HG03565 (cell line): ENCODE data around the gene CNPY1.

Source experiments
- ATAC-seq: cut with Tn5 transposase; IDR thresholded peaks from one replicate; pipeline ENCODE4 v1.9.1; 2021; ENCODE audit warnings: mild to moderate bottlenecking, moderate library complexity; ENCODE audit not compliant: unreplicated experiment

The CNPY1 gene

DNA sequence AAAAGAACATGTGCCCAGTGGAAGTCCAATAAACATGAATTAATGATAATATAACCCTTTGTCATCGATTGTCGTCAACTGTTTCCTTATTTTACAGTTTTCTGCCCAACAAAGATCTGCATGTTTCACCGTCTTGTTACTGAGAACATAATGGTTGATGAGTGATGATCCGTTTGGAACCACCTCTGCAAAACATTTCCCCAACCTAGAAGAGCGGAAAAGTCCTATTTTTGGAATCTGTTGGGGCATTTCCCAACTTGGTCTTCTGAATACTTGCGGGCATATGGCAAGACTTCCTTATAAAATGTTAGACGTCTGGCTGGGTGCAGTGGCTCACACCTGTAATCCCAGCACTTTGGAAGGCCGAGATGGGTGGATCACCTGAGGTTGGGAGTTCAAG is 32.1 kb downstream of the CNPY1 start:
- ATAC-seq: no peak

DNA sequence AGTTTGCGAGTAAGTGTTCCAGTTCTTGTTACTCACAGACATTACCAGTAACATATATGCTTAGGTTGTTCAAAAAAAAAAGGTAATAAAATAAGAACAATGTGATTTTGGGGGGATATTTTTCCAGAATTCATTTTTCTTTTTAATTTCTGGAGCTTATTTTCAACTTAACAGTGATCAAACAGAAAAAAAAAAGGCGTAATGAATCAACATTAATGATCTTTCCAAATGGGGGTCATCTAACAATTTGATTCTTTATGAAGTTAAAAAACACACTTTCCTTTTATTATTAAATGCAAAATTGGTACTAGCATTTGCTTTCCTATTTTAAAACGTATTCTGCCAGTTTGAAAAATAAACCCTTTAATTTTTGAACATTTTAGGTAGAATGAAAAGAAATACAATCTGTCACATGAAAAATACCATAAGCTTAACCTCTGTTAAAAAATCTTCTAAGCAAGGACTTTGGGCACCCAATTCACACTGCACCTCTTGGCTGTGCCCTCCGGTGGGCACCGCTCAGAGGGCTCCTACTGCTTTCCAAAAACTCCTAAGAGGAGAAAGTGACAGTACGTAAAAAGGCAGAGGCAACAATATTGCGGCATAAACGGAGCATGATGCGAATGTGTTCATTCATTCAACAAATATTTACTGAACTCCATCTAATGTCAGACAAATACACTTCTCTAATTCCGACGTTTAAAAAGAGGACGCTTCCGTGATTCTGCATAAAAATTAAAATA is 32.6 kb downstream of the CNPY1 start:
- no peak for ATAC-seq

DNA sequence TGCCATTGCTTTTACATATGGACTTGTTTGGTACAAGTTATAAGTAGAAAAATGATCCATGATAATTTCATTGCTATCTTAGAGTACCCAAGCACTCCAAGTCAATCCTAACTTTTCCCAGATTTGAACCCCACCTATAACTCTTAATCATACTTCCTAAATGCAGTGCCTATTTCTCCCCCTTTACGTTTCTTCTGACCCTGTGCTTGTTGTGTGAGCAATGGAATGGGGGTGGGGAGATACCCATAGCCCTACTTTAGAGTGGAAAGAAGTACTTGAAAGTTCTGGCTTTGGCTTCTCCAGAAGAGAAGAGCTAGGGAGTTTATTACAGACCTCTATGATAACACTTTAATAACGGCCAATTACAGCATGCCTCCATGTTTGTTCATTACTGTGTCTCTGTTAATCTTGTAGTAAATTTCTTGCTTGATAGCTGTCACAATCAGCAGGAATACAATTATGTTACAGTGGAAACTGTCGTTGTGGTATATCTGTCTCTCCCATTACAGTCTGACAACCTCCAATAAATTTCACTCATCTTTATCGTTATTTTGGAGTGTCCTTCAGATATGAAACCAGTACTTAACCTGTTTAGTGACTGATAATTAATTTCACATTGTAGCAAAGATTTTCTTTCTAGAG is 34.0 kb downstream of the CNPY1 start:
- ATAC-seq: no peak

DNA sequence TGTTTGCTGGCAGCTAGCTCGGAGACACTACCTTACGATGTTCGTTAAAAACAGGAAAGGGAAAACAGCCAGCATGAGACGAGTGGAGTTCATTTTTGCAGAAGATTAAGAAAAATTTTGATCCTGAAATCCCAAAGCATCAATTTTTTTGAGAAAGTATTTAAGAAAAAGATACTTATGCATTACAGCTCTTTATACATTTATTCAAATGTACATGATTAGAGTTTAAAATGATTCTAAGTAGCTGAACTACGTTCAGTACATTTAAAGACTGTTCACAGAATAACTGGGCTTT is 34.7 kb downstream of the CNPY1 start:
- ATAC-seq: no peak

DNA sequence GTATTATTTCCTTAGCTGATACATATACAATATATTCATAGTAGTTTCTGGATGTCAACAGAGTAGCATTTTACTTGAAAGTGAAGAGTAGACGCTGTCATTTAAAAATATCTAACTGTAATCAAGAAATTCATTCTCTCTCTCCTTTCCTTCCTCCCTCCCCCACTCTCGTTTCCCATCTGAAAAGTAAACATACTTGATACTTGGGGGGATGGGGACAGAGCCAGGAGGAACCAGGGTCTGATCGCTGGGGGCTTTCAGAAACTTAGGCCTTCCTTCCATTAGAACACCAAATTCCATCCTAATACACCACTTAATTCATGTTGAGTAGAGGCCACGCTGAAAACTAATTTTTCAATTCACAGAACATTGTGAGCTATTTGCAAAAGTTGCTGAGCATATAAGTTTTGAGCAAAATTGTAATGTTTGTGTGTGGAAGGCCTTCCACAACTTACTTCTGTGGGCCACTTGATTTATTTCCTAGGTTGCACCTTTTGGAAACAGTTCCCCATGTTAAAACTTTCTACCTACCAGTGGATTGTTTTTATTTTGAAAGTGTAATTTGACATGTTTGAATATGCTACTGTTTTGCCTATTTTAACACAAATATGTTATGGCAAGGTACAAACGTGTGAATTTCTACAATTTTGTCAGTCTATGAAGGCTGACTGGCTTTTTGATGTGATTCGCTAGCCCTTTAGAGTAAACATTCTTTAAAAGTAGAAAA is 35.2 kb downstream of the CNPY1 start:
- ATAC-seq: no peak

DNA sequence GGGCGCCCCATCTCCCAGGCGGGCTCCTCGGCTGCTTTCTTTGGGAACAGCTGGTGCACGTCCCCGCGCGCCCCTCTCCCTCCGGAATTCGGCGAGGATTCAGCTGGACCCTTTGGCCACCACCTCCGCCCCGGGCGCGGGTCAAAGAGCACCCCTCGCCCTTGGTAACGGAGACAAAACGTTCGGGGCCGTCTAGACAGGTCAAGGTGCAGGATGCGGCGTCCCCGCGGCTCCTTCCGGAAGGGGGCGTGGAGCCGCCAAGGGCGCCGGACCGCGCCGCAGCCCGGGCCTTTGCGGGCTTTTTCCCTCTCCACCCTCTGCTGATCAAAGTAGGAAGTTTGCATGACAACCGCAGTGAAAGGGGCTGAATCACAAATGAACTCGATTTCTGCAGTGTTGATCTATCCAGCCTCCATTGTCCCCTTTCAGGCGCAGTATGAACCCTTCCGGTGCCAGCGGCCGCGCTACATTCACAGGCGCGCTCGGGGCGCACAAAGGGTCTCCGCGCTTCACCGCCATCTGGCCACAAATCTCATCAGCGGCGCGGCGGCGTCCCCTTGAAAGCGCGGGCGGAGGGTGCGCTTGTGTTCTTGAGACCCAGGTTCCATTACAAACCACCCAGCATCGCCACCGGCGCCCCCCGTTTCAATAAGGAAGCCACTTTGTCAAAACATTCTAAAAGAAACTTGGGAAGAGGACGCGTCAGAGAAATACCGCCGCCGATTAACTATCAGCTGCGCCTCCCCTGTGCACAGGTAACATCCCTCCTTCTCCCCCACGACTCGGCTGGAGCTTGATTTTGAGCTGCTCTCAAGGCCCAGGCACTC is 36.4 kb downstream of the CNPY1 start:
- no peak for ATAC-seq

DNA sequence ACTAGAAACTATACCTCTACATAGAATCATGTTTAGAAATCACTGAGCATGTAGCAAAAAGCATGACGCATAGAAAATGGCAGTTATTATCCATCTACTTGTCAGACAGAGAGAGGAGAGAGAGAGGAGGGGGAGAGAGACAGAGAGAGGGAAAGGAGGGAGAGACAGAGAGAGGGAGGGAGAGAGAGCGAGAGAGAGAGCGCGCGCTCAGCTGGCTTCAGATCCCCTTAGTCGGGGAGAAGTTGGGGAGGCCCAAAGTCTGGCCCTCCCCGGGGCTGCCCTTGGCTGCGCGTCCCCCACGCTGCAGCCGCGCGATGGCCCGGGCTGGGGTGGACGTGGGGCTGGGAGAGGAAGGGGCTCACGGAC is 37.0 kb downstream of the CNPY1 start:
- no peak for ATAC-seq

DNA sequence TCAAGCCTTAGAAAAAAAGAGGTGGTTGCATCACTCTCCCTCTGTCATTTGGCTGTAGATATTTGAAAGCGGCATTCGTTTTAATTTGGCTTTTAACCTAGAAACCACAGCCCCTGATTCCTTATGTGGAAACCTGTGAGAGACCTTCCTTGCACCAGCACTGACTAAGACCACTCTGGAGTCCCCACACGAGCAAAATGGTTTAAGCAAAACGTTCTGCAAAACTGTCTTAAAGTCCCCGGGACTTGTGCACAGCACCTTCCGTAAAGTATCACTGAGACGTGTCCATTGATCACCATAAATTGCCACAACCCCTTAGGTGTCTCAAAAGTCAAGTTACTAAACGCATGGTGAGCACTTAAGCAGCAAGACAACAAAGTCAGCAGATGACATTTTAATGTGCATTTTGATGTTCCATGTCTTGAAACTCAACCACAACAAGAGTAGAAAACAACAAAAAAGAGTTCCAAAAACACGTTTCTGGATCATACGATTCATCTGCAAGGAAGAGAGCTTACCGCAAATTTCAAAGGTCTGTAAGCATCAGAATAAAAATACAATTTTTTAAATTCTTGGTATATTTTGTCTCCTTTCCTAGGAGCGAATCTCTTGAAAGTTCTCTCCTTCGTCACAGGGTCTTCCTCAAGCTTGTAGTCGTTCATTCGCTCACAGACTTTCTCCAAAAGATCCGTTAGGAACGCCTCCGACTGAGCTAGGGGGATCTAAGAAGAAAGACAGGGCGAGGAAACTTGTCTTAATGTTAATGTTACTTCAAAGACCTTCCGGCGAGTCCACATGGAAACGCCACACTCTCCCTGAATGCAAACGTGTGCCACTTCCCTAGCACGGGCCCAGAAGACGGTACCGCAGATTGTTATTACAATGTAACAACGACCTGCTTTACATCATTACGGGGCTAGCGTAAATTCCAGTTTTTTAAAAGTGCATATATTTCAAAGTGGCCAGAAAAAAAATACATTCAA is 37.7 kb downstream of the CNPY1 start:
- no peak for ATAC-seq

DNA sequence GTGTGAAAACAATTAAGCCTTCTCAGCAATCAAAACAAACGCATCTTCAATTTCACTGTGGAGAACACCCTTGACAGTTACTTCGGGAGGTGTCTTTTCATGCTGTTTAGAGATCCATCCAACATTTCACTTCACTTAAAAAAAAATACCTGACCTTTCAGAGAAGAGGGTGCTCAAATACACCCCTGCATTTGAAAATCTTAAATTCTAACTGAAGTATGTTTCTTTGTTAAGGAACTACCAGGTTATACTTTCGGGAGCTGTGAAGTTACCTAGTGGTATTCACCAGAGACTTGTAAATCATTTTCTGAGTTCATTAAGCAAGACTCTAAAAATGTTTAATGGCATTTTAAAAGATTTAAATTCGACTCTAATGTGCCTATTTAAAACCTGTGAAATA is 38.8 kb downstream of the CNPY1 start:
- ATAC-seq: no peak

DNA sequence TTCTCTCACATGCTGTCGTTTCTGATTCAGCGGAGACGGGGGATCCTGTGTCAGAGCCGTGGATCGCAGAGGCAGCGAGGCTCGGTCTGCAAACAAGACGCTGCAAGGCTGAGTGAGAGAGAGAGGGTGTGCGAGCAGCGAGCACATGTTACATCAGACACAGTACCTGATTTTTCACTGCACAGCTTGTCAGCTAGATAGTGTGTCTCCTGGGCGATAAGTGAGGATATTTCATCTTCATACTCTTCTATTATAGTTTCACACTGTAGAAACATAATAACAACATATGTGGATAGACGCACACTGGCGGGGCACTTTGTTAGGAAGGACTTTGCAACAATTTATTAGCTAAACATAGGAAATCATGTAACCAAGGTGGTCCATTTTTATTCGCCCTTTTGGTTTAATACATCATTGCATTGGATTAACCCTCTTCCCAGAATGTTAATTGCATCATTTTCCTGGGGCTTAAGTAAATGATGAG is 39.5 kb downstream of the CNPY1 start:
- no peak for ATAC-seq

DNA sequence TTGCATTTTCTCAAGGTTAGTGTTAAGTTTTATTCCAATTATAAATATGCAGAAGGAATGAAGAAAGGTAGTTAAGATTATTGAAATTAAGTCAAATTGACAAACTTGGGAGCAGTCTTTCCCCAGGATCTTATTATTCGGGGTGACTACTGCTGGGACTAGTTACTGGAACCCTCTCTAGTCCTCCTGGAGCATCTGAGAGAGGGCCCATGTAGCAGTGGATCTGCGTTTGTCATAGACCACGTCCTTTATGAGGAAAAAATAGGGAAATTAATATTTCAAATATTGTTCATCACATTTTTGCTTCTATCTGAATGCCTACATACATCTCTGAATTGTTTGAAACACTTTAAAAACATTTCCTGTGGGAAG is 41.0 kb downstream of the CNPY1 start:
- no peak for ATAC-seq

DNA sequence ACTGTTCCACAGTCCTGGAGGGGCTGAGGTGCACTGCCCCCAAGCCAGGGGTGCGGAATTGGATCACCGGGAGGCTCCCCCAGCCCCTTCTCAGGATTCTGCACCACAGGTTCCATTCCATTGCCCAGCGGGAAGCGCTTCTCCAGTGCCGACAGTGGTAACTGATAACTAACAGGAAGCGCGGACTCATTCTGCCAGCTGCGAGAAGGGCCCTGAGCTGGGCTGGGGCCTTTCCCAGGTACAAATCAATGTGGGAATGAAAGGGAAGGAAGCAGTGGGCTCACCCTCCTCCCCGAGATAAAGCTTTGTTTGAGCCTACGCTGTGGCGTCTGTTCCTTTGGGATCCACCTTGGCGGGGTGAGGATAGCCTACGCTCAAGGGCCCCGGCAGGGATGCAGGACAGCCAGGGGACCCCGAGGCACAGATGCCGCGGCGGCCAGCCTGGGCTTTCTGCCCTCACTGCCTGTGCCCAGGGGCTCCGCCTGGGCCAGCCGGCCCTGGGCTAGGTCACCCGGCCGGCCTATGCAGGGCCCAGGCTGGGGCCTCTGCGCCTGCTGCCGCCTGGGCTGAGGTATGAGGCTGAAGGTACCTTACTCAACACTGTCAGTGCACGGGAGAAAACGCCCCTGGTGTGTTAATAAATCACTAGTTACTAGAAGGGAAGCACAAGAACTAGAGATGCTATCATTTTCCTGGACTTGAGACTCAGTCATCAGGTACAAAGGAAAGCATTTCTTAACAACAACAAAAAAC is 49.0 kb downstream of the CNPY1 start:
- no peak for ATAC-seq

DNA sequence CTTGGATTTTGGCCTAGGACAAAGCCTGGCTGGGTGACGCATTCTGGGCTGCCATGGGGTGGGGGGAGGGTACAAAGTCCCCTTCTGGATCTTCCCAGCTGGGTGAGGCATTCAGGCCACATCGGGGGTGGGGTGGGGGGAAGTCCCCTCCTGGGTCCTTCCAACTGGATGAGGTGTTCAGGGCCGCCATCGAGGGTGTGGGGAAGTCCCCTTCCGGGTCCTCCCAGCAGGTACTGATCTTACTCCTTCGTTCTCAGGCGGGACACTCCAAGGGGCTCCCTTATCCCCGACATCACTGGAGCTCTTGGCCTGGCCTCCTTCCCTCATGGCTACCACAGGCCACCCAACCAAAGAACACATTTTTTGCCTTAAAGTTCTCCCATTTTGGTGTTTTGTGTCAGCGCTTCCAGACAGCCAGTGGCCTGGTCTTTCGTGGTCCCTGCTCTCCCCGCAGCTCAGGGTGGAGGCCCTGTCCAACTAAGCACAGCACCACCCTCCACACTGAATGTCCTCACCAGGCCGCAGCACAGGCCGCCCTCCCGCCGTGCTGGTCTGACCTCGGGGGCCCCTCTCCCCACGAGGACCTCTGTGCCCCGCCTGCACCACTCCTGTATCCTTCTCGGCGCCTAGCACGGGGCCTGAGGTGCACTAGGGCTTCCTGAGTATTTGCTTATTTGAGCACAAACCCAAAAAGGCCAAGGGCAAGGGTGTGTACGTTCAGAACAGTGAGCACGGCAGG is 49.9 kb downstream of the CNPY1 start:
- no peak for ATAC-seq

DNA sequence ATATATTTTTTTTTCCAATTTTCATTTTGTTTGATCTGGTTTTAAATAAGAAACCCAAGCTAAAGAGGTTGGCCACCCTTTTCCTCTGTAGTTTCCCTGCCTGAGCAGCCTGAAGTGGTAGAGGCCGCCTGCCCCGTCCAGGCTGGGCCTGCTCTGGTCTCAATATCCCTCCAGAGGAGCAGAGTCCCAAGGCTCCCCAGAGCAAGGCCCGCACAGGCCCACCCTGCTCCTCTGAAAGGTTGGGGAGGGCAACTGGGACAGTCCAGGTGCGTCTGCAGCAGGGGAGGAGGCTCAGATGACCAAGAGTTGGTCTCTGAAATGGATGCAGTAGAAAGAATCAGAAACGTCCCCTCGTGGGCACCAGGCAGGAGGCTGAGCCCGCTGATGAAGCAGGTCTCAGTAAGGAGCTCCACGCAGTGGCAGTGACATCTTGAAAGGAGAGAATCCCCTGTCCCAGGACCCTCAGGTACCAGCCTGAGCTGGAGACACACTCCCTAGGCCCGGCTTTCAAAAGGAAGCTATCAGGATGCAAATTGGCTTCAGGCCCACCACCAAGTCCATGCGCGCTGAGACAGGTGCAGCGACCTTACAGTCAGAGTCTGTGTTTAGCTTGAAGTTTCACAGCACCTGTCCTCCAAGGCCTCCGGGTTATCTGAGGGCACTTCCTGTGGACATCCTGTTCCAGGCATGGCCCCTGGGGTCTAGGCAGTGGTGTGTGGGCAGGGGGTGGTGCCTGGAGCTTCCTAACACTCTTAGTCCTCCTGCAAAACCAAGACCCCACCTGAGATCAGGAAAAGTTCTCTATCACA is 50.7 kb downstream of the CNPY1 start:
- ATAC-seq: no peak

DNA sequence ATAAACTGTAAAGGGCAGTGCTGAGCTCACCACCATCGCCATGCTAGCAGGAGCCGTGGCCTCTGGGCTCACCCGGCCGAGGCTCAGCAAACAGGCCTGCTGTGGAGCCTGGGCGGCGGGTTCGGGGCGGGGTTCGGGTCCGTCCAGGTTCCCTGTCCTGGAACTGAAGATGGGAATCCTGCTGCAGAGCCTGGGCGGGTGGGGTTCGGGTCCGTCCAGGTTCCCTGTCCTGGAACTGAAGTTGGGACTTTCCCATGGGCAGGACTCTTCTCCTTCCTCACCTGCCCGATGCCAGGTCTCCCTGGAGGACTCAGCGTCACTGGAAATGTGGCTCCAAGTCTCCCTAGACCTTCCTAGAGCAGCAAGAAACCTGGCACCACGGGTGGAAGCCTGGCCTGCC is 51.8 kb downstream of the CNPY1 start:
- no peak for ATAC-seq

DNA sequence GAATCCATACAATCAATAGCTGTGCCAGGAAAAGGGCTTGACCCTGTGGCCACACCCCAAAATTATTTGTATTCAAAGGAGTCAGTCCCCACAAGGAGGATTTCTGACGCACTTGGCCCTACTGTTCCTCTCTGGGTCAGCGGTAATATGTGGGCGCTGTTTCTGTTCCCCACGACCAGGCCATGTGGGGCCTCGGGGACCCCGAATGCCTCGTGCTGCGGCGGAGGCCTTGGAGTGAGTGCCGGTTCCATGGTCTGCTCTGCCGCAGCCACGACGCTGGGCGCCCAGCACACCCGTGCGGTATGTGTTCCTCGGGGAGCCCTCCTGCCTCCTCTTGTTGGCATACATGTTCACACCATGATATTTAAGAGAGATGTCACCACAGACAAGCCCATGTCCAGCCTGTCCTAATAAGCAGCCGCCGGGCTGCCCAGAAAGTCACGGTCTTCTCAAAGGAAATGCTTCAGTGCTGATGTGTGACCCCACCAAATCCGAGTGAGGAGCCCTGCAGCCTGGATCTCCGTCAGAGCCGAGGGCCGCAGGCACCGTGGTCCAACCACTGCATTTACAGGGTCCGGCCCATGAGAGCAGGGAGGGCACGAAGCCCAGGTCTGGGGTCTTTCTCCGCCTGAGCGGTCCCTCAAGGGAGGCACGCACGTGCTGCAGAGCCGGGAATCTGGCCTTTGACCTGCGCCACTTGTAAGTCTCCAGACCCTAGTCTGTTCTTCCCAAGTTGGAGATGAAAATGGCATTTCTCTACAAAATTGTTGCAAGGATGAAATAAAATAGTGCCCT is 52.4 kb downstream of the CNPY1 start:
- no peak for ATAC-seq

DNA sequence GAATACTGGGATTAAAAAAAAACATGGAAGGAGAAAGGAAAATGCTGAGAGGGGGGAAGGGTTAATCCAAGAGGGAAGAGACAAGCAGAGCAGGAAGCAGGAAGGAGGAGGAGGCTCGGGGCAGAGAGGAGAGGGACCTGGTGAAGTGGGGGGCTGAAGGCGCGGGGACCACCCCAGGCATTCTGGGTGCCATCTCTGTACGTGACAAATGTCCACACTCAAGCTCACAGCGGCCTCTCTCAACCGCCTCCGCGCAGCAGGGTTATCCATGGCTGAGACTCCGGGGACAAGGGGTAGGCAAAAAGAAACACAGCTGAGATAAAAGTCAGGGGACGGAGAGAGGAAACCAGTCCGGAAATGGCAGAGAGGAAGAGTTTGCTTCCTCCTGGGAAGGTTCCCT is 54.5 kb downstream of the CNPY1 start:
- ATAC-seq: no peak
